Stimulated activated CD4-positive, alpha-beta T cell treated with anti-CD3 and anti-CD28 coated beads, Interleukin-15, amount 100 ng/mL, for 48 hours (primary cell): ENCODE data around the gene DIAPH2.

Experiments
- DNase-seq, 2 donors: peaks; one replicate each; pipeline ENCODE4 v3.0.0-alpha.2; 2020; ENCODE audit warnings: low read depth in 2 of 2

The DIAPH2 gene

DNA sequence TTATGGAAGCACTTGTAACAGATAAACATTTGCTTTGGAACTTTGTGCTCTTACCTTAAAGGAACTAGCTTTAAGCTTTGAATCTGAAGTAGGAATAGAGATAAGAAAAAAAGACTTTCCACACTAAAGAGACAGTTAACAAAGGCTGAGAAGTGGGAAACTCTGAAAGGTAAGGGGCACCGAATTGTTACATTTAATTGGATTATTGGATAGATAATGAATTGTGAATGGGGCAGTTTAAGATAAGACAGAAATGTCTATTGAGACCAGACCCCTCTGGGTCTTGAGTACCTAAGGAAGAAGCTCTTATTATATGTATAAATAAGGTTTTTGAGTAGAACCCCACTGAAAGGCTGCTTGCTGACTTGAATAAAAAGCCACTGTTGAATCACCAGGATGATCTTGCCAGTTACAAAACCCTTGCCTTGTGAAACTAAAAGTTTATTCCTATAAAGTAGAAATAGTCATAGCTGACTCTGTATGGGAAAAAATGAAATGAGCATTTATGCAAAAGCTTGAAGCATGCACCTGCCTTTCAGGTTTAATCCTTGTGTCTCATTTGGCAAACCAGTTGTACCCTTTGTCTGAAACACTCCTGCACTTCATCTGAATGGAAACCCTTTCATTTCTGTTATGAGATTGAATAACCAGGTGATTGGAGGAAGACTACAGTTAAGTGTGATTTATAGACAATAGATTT is 622.3 kb downstream of the DIAPH2 start:
- DNase-seq: no peak

DNA sequence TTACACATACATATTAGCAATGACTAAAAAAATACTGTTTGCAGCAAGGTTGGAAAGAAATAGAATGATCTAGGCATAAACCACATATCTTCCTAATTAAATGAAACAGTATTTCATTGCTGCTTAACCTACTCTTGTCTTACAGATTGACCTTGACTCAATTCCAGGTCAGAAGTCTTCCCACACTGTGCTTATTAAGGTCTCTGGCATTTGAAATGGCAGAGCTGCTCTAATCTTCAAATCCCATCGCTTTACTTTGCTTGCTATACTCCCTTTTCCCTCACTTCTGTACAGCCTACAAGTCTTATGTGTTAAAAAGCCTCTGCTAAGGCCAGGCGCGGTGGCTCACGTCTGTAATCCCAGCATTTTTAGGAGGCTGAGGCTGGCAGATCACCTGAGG is 623.5 kb downstream of the DIAPH2 start:
- DNase-seq: no peak

DNA sequence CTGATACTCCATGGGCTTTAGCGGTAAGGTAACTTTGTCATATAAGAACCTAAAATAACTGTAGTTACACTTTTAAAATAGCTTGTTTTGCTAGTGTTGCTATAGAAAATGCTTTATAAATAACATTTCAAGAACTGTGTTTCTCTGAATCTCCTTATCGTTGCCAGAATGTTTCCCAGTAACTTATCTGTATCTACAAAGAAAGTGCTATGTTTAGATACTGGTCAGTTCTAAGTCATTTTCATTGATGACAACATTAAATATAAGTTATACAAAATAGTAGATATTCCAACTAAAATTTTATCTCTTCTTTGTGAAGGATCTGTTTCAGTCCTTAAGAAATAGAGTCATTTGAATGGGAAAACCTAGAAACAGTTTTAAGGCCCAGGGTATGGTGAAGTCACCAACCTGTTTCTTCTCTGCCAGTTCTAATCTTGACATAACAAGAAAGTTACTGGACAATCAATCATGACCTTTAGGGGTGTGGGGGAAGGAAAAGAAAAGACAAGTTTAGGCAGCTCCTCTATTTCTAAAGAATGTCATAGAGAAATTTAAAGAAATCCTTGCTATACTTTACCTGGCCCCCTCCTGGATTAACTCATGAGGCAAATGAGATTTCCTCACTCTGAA is 625.0 kb downstream of the DIAPH2 start:
- no peak for DNase-seq

DNA sequence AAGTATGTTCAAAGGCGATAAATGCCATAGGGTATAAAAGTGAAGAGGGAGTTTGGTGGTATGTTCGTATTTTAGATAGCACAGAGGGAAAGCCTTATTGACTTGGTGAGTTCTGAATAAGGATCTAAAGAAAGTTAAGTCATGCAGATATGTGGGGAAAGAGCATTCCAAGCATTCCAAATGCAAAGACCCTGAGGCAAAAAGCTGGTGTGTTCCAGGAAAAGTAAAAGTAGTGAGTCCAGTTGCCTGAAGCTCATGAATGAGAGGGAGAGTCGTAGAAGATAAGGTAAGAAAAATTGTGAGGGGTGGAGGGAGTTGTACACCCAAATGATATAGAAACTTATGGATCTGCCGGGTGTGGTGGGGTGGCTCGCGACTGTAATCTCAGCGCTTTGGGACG is 625.7 kb downstream of the DIAPH2 start:
- DNase-seq: no peak

DNA sequence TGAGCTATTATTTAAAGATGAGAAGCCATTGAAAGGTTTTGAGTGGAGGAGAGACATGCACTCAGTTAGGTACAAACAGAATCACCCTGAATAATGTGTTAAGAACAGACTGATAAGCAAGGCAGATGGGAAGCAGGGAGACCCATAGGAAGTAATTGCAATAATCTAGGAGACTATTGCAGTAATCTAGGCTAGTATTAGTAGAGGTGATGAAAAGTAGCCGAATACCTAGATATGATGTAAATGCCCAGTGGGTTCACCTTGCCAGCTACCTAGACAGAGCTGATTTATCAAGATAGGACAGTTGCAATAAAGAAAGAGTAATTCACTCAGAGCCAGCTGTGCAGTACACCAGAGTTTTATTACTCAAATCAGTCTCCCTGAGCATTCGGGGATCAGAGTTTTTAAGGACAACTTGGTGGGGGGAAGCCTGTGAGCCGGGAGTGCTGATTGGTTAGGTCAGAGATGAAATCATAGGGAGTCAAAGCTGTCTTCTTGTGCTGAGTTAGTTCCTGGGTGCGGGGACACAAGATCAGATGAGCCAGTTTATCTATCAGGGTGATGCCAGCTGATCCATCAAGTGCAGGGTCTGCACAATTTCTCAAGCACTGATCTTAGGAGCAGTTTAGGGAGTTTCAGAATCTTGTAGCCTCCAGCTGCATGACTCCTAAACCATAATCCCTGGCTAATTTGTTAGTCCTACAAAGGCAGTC is 626.6 kb downstream of the DIAPH2 start:
- DNase-seq: no peak

DNA sequence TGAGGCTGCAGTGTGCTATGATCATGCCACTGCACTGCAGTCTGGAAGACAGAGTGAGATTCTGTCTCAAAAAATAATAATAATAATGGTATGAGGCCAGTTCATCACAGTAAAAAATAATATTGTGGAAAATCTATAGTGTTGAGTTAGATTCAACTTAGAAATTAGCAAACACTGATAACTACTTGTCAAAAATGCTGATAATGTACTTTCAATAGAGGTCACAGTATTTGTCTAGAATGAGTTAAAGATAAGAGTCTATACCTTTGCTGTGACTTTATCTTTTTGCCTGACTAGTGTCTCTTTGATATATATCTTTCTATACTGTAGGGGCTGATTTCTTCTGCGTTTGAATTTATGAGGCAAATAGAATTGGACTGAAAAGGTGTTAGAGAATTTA is 629.7 kb downstream of the DIAPH2 start:
- DNase-seq: no peak

DNA sequence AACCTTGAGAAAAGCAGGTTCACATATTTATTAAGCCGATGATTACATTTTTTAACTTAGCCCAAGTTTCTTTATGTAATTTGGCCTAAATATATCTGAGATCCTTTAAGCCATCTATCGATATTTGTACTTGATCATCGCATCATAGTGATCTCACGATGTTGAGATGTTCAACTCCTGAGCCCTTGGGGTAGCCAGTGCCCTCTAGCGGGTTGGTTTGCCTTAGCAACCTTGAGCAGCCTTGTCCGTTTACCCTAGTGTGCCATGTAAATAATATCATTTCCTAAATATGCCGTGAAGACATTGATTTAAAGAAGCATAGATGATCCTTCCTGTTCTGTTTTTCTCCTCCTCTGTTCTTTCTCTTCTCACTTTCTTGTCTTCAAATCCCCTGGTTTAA is 631.3 kb downstream of the DIAPH2 start:
- DNase-seq: no peak

DNA sequence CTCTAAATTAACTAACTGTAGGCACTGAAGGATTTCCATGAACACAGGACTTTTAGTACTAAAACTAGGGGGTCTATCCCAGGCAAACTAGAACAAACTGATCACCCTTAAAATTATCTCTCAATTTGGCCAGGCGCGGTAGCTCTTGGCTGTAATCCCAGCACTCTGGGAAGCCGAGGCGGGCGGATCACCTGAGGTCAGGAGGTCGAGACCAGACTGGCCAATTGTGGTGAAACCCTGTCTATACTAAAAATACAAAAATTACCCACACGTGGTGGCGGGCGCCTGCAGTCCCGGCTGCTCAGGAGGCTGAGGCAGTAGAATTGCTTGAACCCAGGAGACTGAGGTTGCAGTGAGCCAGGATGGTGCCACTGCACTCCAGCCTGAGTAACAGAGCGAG is 635.7 kb downstream of the DIAPH2 start:
- DNase-seq: no peak

DNA sequence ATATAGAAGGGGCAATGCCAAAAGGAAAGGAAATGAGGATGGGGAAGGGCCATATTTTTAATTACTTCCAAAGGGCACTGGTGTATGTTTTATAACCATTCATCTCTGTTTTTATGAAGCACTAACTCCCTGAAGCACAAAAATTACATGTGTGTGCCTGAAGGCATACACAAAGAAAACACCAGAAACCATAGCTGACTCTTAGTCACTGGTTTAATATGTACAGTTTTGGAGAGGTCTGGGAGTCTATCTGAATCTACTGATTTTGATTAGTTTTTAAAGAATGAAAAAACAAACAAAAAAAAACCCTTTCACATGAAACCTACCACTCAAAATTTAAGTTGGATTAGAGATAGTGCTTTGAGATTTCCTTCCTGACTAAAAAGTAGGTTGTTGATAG is 637.8 kb downstream of the DIAPH2 start:
- DNase-seq: no peak

DNA sequence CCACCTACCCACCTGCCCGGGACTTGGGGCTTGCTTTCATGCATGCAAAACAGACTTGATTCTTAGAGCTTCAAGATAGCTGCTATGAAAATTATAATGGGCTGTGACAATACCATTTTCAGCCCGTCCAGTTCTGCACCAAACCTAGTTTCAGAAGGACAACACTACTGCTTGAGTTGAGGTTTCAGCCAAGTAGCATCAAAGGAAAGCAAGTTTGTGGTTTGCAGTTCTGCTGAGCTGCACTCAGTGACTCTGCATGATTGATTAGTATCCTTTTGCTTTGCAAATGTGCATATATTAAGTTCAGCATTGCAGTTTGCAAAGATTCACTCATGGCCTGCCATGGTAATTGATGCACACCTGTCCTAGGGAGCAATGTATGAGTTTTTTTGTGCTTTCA is 641.8 kb downstream of the DIAPH2 start:
- no peak for DNase-seq

DNA sequence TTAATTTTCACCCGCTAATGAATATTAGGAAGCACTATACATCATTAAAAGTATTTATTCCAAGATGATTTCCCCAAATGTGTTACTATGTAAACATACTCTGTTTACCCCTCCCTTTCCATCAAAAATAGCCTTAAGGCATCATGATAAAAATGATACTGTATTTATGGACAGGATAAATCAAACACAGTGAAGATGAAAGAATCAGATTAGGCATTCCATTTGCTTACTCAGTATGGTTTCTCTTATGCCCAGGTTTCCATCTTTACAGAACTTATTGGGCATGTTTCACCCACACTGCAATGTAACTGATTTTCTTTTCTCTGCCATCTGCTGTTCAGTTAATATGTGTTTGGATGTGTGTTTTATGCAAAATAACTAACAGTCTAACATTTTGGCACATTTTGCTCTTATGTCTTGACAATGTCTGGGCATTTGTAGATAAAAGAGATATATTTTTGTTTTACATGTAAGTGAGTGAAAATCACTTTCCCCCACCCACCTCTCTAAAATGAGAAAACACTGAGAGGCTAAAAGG is 644.3 kb downstream of the DIAPH2 start:
- DNase-seq: no peak

DNA sequence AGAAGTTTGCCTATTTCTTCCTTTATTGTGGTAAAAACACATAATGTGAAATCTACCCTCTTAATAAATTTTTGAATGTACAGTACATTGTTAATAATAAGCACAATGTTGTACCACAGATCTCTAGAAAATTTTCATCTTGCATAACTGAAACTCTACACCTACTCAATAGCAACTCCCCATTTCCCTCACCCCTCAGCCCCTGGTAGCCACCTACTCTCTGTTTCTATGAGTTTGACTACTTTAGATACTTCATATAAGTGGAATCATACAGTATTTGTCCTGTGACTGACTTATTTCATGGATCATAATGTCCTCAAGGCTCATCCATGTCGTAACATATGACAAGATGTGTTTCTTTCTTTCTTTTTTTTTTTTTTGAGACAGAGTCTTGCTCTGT is 645.5 kb downstream of the DIAPH2 start:
- DNase-seq: no peak

DNA sequence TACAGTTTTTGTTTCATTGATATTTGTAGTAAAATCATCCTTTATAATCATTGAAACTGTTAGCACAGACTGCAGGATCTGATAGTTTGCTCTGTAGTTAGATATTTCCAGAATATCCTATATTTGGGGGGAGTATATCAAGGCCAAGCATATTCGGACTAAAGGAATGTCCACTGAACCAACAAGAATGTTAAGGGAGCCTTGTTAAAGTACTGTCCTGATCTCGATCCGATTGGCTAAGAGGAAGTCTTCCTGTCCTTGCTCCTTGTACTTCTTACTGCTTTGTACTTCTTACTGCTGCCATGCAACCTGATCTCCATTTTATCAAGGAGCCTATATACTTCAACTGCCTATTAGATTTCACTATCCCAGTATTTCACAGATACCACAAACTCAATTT is 648.3 kb downstream of the DIAPH2 start:
- DNase-seq: no peak

DNA sequence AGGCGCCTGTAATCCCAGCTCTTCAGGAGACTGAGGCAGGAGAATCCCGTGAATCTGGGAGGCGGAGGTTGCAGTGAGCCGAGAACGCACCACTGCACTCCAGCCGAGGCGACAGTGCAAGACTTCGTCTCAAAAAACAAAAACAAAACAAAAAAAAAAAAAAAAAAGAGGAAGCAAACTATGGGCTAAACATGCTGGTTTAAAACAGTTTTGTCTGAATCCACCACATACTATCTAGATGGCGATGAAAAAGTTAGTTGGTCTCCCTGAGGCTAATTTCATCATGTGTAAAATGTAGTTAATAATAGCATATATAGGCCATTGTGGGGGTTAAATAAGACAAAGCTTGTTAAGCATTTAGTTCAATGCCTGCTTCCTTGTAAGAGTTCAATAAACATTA is 650.2 kb downstream of the DIAPH2 start:
- no peak for DNase-seq

DNA sequence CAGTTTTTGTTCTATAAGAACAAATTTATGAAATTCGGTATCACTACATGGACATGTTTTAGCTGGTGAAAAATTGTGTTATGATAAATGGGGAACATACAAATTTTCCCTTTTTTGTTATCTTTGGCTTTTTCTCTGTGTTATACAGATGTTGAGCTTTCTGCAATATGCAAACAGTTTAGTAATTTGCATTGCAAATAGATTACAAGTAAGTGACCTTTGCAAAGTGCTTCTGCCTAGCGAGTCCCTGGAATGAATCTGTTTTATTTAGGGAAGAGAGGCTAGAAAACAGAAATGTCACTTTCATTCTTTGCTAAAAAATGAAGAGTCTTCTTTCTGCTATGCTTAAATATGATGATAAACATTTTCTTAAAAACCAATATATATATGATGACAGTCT is 660.1 kb downstream of the DIAPH2 start:
- no peak for DNase-seq

DNA sequence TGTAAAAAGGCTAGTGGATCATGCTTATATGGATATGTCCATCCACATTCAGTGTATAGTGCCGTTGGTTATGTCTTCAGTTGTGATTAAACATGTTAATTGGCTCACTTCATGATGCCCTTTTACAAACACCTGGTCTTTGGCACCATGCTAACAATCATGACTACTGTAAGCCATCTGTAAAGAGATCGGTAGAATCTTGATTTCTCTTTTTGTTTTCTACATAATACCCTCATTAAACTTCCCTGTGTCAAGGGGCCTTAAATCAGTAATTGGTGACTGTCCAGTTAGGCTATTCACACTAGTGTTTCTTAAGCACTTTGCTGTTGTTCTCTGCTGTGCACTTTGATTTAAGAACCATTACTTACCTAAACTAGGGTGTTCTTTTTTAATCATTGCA is 674.3 kb downstream of the DIAPH2 start:
- DNase-seq: no peak

DNA sequence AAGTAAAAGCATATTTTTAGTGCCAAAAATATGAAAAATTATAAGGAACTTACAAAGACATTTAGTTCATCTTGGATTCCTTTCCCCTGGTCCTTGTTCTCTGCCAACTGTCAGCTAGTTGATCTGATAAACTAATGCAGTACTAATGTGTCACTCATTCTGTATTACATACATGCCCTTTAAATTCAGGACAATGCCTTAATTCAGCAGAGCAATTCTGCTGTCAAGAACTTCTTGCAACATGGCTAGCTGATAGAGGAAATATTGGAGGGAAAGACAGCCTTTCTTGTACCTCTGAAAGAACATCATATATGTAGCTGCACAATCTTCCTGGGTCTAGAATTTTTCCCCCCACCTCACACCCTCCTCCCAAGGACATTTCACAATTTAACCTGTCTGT is 679.2 kb downstream of the DIAPH2 start:
- DNase-seq: no peak

DNA sequence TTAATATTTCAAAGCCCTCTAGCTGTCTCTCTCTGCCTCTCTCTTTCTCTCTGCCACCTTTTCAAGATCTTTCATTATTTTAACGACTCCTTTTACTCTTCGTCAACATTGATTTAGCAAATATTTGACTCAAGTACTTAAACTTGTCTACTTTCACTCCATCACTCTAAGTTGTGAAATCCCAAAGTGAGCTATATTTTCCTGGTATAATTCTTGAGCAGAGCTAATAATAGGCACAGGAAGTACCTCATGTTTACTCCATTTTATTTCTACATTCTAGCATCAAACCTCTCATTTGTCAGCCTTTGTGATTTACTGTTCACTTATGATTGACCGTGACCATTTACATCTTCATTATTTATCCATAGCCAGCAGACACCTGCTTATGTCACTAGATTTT is 681.6 kb downstream of the DIAPH2 start:
- no peak for DNase-seq

DNA sequence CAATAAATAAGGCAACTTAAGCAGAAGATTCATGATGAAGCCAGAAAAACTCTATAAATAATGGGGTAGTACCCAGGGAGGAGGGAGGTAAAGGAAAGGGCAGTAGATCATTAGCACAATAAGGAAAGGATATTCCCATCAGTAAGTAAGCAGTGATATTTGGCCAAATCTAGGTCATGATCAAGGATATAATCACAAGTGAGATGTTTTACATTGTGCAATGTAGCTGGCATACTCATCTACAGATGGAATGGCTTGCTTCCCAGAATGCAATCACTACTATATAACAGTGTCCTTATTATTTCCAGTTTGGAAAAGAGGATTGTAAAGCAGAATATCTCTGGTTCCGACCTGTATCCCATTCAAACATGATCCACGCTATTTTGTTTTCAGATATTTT is 682.5 kb downstream of the DIAPH2 start:
- no peak for DNase-seq

DNA sequence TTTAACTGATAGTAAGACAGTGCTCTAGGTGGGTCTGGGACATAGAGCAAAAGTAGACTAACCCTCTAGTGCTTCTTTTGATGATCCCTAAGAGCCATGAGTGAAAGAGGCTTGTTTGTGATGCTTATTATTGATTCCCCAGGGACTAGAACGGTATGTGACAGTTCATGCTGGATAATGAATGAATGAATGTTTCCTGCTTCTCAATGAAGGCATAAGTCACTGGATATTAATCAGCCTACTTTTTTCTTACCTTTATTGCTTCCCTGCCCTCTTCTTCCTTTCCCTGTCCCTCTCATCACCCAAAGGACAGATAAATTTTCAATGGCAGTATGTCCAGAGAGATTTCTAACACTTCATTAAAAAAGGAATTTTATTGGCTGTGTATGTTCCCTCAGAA is 685.3 kb downstream of the DIAPH2 start:
- DNase-seq: no peak

DNA sequence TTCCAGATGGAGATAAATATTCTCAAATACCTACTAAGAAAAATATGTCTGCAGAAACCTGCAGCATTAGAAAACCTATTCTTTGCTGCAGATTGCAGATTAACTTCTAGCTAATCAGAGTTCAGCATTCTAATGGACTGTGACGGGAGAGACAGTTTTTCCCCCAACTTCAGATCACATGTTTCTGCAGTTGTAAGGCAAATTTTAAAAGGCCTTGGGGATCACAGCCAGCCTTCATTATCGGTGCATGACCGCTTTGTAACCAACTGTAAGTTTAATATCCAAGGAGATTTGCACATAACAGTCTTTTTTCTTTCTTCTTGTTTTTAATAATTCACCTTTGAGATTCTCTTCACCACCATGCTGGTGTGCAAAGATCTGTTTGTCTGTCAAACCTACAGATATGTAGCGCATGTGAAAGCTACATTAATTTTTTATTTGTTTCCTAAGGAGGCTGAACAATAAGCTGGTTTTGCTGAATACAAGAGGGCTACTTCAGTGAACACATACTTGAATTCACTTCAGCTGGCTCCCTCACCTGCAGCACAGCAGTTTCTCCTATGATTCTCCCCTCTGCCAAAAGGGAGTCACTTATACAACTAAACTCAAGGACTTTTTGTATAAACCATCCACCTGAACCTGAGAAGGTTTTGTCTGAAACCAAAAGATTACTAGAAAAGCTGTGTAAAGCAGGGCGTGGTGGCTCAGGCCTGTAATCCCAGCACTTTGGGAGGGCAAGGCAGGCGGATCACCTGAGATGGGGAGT is 687.5 kb downstream of the DIAPH2 start:
- no peak for DNase-seq

DNA sequence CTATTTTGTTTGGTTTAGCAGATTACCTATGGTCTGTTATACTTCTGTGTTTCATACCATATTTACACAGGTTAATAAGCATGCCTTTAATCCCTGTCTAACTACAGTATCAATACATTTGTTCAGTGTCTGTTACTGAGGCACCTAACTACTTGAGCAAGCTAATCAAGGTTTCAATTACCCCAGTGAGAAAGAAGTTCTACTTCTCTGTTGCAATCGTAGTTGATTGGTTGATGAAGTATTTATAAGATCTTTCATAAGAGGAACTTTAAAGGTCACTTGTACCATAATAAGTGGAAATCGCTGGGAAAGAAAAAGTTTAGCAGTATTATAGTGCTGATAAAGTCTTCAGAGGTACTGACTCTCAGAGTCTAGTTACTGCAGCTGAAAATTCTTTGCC is 689.6 kb downstream of the DIAPH2 start:
- DNase-seq: no peak
